HepG2 (cell line): ENCODE results near the gene INTS2. TPM values are rescaled to one million over a fixed set of nuclear protein-coding genes. Genes with fewer than 3 reads are reported as not detected.

Experiments
- ATAC-seq: fragments of 200-7000 bp; cut with Tn5 transposase; 3 replicates; pipeline ENCODE4 v1.9.1; 2020; ENCODE audit warnings: mild to moderate bottlenecking, moderate library complexity
- BruUV-seq: library from RNA; stranded (reverse); fragments of 400-500 nt; replicated peaks from 2 replicates; lab custom pipeline; 2021; lab: Mats Ljungman, UMichigan
- CTCF ChIA-PET: fragments of 300-600 bp; formaldehyde crosslinking; extraction: SDS; loops from one replicate; lab custom pipeline; 2021; ENCODE audit warnings: low total read pairs, inconsistent platforms, low intra/inter-chr PET ratio; lab: Yijun Ruan, JAX
- POLR2A ChIA-PET: fragments of 350-600 bp; sonication (Branson Sonifier 250); formaldehyde crosslinking; loops from one replicate; lab custom pipeline; 2020; ENCODE audit warnings: antibody characterized with exemption, inconsistent platforms; lab: Yijun Ruan, JAX
- DNase-seq: peaks from one replicate; pipeline ENCODE4 v3.0.0-alpha.2; 2015; ENCODE audit warnings: low spot score
- FAIRE-seq: peaks from 3 replicates; lab custom pipeline; 2011; peaks lifted over from hg19 to GRCh38; lab: Jason Lieb, UNC
- H2AFZ ChIP-seq: one replicate; pipeline ENCODE4 v1.6.1; 2011; ENCODE audit warnings: low read length, inconsistent platforms
- H3K27ac ChIP-seq: fragments of 300-600 bp; 3 replicates; pipeline ENCODE4 v1.8.0; 2011; ENCODE audit warnings: mixed run types, mild to moderate bottlenecking, mixed read lengths, low read length, inconsistent platforms; ENCODE audit not compliant: insufficient read depth; ENCODE audit errors: extremely low read length
- H3K27me3 ChIP-seq, 2 experiments: fragments of 200-600 bp in 1 of 2; 2 replicates in 1 of 2; 3 replicates in 1 of 2; pipeline versions ENCODE4 v1.6.0 to v1.8.0; 2011; ENCODE audit warnings: low read length in 2 of 2, mild to moderate bottlenecking in 2 of 2, moderate library complexity in 2 of 2, inconsistent platforms in 1 of 2; ENCODE audit not compliant: insufficient read depth in 2 of 2, control insufficient read depth in 1 of 2
- H3K36me3 ChIP-seq, 2 experiments: fragments of 200-600 bp in 1 of 2; replicated peaks in 1 of 2; 2 replicates in 1 of 2; 3 replicates in 1 of 2; pipeline versions ENCODE4 v1.5.1 to v1.8.0; 2011; ENCODE audit warnings: low read length in 2 of 2, inconsistent platforms in 1 of 2; ENCODE audit not compliant: insufficient read depth in 2 of 2, control insufficient read depth in 1 of 2
- H3K4me1 ChIP-seq: 2 replicates; pipeline ENCODE4 v1.5.1; 2012; ENCODE audit warnings: low read length, inconsistent platforms; ENCODE audit not compliant: insufficient read depth
- H3K4me2 ChIP-seq: 2 replicates; pipeline ENCODE4 v1.6.0; 2011; ENCODE audit warnings: low read depth, low read length, inconsistent platforms
- H3K4me3 ChIP-seq, 3 experiments: fragments of 200-600 bp in 1 of 3; sonication (generic), shearing (Covaris generic) in 1 of 3; replicated peaks in 1 of 3; 2 replicates each; pipeline ENCODE4 v1.5.1; 2011 to 2016; ENCODE audit warnings: low read length in 3 of 3, inconsistent platforms in 2 of 3, low read depth in 2 of 3, mild to moderate bottlenecking in 2 of 3, control low read depth in 1 of 3, mixed read lengths in 1 of 3; ENCODE audit not compliant: insufficient read depth in 1 of 3
- H3K79me2 ChIP-seq: one replicate; pipeline ENCODE4 v1.6.1; 2011; ENCODE audit warnings: low read length, inconsistent platforms; ENCODE audit not compliant: insufficient read depth
- H3K9ac ChIP-seq: 2 replicates; pipeline ENCODE4 v1.6.0; 2011; ENCODE audit warnings: mild to moderate bottlenecking, low read depth, low read length, inconsistent platforms; ENCODE audit not compliant: insufficient read depth
- H3K9me3 ChIP-seq: 2 replicates; pipeline ENCODE4 v1.5.1; 2012; ENCODE audit warnings: mild to moderate bottlenecking, low read length
- H4K20me1 ChIP-seq: 2 replicates; pipeline ENCODE4 v1.6.0; 2011; ENCODE audit warnings: inconsistent platforms, mild to moderate bottlenecking, low read length, moderate library complexity; ENCODE audit not compliant: insufficient read depth
- CHD4 ChIP-seq: fragments of 200-600 bp; sonication (generic); IDR thresholded peaks from 2 replicates; pipeline ENCODE4 v1.7.0; 2017; ENCODE audit warnings: mild to moderate bottlenecking, low read length, borderline replicate concordance
- FLYWCH1 ChIP-seq: sonication (generic); formaldehyde crosslinking; IDR thresholded peaks from 2 replicates; pipeline ENCODE4 v1.8.1; 2023; ENCODE audit warnings: mild to moderate bottlenecking, missing genetic modification reagents
- HCFC1 ChIP-seq: fragments of 150-350 bp; IDR thresholded peaks from 2 replicates; pipeline ENCODE4 v1.6.1; 2014; ENCODE audit warnings: low read depth, low read length
- IKZF4 ChIP-seq: sonication (generic); formaldehyde crosslinking; IDR thresholded peaks from 2 replicates; pipeline ENCODE4 v1.5.1; 2020; ENCODE audit warnings: borderline replicate concordance, mild to moderate bottlenecking, low read depth, missing genetic modification reagents; ENCODE audit errors: not compliant biosample characterization
- KDM5A ChIP-seq: fragments of 200-600 bp; sonication (generic); IDR thresholded peaks from 2 replicates; pipeline ENCODE4 v1.7.0; 2018; ENCODE audit warnings: antibody characterized with exemption, mild to moderate bottlenecking, low read length, borderline replicate concordance
- PAX8 ChIP-seq: sonication (generic); formaldehyde crosslinking; IDR thresholded peaks from 2 replicates; pipeline ENCODE4 v1.8.0; 2022; ENCODE audit warnings: mild to moderate bottlenecking, missing genetic modification reagents, borderline replicate concordance
- SATB2 ChIP-seq: sonication (generic); formaldehyde crosslinking; IDR thresholded peaks from 2 replicates; pipeline ENCODE4 v1.5.0; 2020; ENCODE audit warnings: missing genetic modification reagents
- ZFP36L1 ChIP-seq: sonication (generic); formaldehyde crosslinking; IDR thresholded peaks from 2 replicates; pipeline ENCODE4 v1.8.0; 2022; ENCODE audit warnings: mild to moderate bottlenecking, missing genetic modification reagents, moderate library complexity
- ZKSCAN8 ChIP-seq: IDR thresholded peaks from 2 replicates; pipeline ENCODE4 v1.6.1; 2016; ENCODE audit warnings: borderline replicate concordance, missing genetic modification reagents, missing compliant biosample characterization
- ZNF24 ChIP-seq: fragments of 450-650 bp; IDR thresholded peaks from 2 replicates; pipeline ENCODE4 v1.6.1; 2017; ENCODE audit warnings: antibody characterized with exemption, mild to moderate bottlenecking
- ZNF343 ChIP-seq: sonication (generic); formaldehyde crosslinking; IDR thresholded peaks from 2 replicates; pipeline ENCODE4 v1.4.0; 2020; ENCODE audit warnings: mild to moderate bottlenecking, missing genetic modification reagents
- ZNF383 ChIP-seq: sonication (generic); formaldehyde crosslinking; IDR thresholded peaks from 2 replicates; pipeline ENCODE4 v1.4.0; 2020; ENCODE audit warnings: missing genetic modification reagents, mild to moderate bottlenecking, borderline replicate concordance
- ZNF563 ChIP-seq: sonication (generic); formaldehyde crosslinking; IDR thresholded peaks from 2 replicates; pipeline ENCODE4 v1.8.0; 2022; ENCODE audit warnings: mild to moderate bottlenecking, moderate library complexity, missing genetic modification reagents
- ZNF614 ChIP-seq: IDR thresholded peaks from 2 replicates; pipeline ENCODE4 v1.6.1; 2018; ENCODE audit warnings: missing biosample characterization, missing genetic modification reagents, inconsistent platforms, borderline replicate concordance
- WGBS: methylation state at CpG from one replicate; pipeline ENCODE4 v1.1.6; 2017; ENCODE audit warnings: low lambda C conversion rate; 5-methylcytosine and 5-hydroxymethylcytosine counted together
- in situ Hi-C: cut with HindIII; loops from 2 replicates; pipeline ENCODE4 v1.10.0; 2017; ENCODE audit warnings: low pct_unique_long_range_greater_than_20kb; ENCODE audit not compliant: extremely low pct_ligation_motif_present
- intact Hi-C: fragments of 100-400 bp; cut with micrococcal nuclease; formaldehyde crosslinking; loops from one replicate; pipeline ENCODE4 v1.10.0; 2022; ENCODE audit not compliant: unreplicated experiment
- polyA plus RNA-seq, 8 experiments: library from polyadenylated mRNA; depleted of rRNA in 3 of 8; stranded (reverse) in 7 of 8; unstranded in 1 of 8; fragments of >200 nt; fragmentation: Illumina TruSeq in 4 of 8; extraction: Trizol in 4 of 8; gene quantifications; 2 replicates each; pipeline versions ENCODE4 v1.2.1 to v1.2.3, GENCODE V29; 2011 to 2016; ENCODE audit warnings: low read depth in 4 of 8, missing spikeins in 1 of 8, mixed read lengths in 1 of 8; ENCODE audit not compliant: insufficient read depth in 1 of 8
- total RNA-seq, 5 experiments: library from RNA; depleted of rRNA; stranded (reverse); fragments of >200 nt; fragmentation: Illumina TruSeq; extraction: Trizol; gene quantifications; 2 replicates each; pipeline ENCODE4 v1.2.3, GENCODE V29; 2016; ENCODE audit warnings: low read depth in 1 of 5
- TF ChIP-seq, protein P1 (sequence below): IDR thresholded peaks from 2 replicates; pipeline ENCODE4 v1.6.1; 2016; ENCODE audit warnings: missing biosample characterization, missing genetic modification reagents, low read depth
- TF ChIP-seq, protein P2 (sequence below): sonication (generic); formaldehyde crosslinking; IDR thresholded peaks from 2 replicates; pipeline ENCODE4 v1.5.0; 2020; ENCODE audit warnings: mild to moderate bottlenecking, missing genetic modification reagents
- TF ChIP-seq, protein P3 (sequence below): sonication (generic); formaldehyde crosslinking; IDR thresholded peaks from 2 replicates; pipeline ENCODE4 v1.8.0; 2022; ENCODE audit warnings: mild to moderate bottlenecking, missing genetic modification reagents; ENCODE audit not compliant: insufficient replicate concordance
- TF ChIP-seq, protein P4 (sequence below): IDR thresholded peaks from 2 replicates; pipeline ENCODE4 v1.6.1; 2016; ENCODE audit warnings: missing compliant biosample characterization, missing genetic modification reagents, borderline replicate concordance

Gene INTS2
- total and polyA plus RNA-seq, 2 of the 13 experiments (the other 11 are each of a cell fraction or from before 2014, with no cell fraction given), result 20.5 to 30.2 TPM

DNA sequence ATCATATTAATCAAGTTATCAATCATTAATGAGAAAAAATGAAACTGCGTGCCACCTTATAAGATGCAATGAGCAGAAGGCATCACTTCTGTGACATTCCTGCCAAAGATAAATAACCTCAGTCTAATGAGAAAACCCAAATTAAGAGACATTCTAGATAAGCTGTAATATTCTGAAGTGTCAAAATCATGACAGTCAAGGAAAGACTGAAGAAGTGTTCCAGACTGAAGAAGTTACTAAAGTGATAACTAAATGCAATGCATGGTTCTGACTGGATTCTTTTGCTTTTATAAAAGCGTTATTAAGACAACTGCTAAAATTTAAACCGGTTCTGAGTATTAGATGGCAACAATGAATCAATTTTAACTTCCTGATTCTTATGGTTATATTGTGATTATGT, 95.3 kb downstream of the INTS2 start:
- POLR2A ChIA-PET, result no interaction called here
- DNase-seq, result no peak
- Histone ChIP-seq H3K27ac (no peak overlapping the region), H3K27me3 (no peaks in the 10 kb centered on the region), H3K36me3 (no peaks in the 10 kb centered on the region; a peak in 4 of 5 replicates), H3K79me2 (no peaks in the 10 kb centered on the region), H3K4me1 (no peaks in the 10 kb centered on the region), H2AFZ (no peak overlapping the region), H4K20me1 (no peaks in the 10 kb centered on the region), H3K9me3 (no peaks in the 10 kb centered on the region), H3K4me2 (no peak overlapping the region), H3K4me3 (no peak overlapping the region), H3K9ac (no peak overlapping the region)
- FAIRE-seq, result no peak
- intact Hi-C loops, result no loop called here
- BruUV-seq, result no TSS peak
- WGBS, result 94% methylated on average over 3 of the region's 3 CpGs
- in situ Hi-C loops, result loop anchor here (10.0 to 25.0 kb wide), 2 partner anchors 418 to 820 kb away; no protein-coding TSS in a partner anchor
- no peak for ATAC-seq
- CTCF ChIA-PET, result no interaction called here
- TF ChIP-seq ZFP36L1 (CRISPR knock-in tag) (no peak), CHD4 (no peak), ZNF24 (no peak), KDM5A (no peak), FLYWCH1 (CRISPR knock-in tag) (no peak), HCFC1 (no peak), IKZF4 (CRISPR knock-in tag) (no peak), ZNF614 (no peak), SATB2 (CRISPR knock-in tag) (no peak), ZNF343 (CRISPR knock-in tag) (no peak), ZNF383 (CRISPR knock-in tag) (no peak), ZNF563 (CRISPR knock-in tag) (no peak), PAX8 (CRISPR knock-in tag) (no peak), ZKSCAN8 (no peak)
- TF ChIP-seq, protein P1, sequence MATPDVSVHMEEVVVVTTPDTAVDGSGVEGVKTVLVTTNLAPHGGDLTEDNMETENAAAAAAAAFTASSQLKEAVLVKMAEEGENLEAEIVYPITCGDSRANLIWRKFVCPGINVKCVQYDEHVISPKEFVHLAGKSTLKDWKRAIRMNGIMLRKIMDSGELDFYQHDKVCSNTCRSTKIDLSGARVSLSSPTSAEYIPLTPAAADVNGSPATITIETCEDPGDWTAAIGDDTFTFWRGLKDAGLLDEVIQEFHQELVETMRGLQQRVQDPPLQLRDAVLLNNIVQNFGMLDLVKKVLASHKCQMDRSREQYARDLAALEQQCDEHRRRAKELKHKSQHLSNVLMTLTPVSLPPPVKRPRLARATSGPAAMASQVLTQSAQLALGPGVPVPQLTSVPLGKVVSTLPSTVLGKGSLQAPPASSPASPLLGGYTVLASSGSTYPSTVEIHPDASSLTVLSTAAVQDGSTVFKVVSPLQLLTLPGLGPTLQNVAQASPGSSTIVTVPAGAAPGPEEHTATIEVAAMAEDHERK (CRISPR knock-in tag), result no peak
- TF ChIP-seq, protein P2, sequence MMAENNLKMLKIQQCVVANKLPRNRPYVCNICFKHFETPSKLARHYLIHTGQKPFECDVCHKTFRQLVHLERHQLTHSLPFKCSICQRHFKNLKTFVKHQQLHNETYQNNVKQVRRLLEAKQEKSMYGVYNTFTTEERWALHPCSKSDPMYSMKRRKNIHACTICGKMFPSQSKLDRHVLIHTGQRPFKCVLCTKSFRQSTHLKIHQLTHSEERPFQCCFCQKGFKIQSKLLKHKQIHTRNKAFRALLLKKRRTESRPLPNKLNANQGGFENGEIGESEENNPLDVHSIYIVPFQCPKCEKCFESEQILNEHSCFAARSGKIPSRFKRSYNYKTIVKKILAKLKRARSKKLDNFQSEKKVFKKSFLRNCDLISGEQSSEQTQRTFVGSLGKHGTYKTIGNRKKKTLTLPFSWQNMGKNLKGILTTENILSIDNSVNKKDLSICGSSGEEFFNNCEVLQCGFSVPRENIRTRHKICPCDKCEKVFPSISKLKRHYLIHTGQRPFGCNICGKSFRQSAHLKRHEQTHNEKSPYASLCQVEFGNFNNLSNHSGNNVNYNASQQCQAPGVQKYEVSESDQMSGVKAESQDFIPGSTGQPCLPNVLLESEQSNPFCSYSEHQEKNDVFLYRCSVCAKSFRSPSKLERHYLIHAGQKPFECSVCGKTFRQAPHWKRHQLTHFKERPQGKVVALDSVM (CRISPR knock-in tag), result no peak
- TF ChIP-seq, protein P3, sequence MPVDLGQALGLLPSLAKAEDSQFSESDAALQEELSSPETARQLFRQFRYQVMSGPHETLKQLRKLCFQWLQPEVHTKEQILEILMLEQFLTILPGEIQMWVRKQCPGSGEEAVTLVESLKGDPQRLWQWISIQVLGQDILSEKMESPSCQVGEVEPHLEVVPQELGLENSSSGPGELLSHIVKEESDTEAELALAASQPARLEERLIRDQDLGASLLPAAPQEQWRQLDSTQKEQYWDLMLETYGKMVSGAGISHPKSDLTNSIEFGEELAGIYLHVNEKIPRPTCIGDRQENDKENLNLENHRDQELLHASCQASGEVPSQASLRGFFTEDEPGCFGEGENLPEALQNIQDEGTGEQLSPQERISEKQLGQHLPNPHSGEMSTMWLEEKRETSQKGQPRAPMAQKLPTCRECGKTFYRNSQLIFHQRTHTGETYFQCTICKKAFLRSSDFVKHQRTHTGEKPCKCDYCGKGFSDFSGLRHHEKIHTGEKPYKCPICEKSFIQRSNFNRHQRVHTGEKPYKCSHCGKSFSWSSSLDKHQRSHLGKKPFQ (CRISPR knock-in tag), result no peak
- TF ChIP-seq, protein P4, sequence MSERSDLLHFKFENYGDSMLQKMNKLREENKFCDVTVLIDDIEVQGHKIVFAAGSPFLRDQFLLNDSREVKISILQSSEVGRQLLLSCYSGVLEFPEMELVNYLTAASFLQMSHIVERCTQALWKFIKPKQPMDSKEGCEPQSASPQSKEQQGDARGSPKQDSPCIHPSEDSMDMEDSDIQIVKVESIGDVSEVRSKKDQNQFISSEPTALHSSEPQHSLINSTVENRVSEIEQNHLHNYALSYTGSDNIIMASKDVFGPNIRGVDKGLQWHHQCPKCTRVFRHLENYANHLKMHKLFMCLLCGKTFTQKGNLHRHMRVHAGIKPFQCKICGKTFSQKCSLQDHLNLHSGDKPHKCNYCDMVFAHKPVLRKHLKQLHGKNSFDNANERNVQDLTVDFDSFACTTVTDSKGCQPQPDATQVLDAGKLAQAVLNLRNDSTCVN (CRISPR knock-in tag), result no peak
